Adrenal gland (tissue), 12 donors: ENCODE results near the gene PFDN5. TPM values are rescaled to one million over a fixed set of nuclear protein-coding genes. Genes with fewer than 3 reads are reported as not detected.
A peak's percentile ranks its signal among the peaks of the same experiment; 100 is the strongest.

Experiments used
- DNase-seq, 7 donors: peaks; one replicate each; pipeline ENCODE4 v3.0.0-alpha.2; 2019 to 2020
- H3K27ac ChIP-seq, 5 donors: fragments of 200-600 bp; sonication (generic) in 4 of 5; 1 replicate in 3 of 5; 2 replicates in 2 of 5; pipeline versions ENCODE4 v1.5.1 to v1.8.0; 2016 to 2020; ENCODE audit warnings: mild to moderate bottlenecking in 1 of 5
- H3K27me3 ChIP-seq: fragments of 200-600 bp; 2 replicates; pipeline ENCODE4 v1.8.0; 2021
- H3K36me3 ChIP-seq, 2 donors: fragments of 200-600 bp; replicated peaks in 1 of 2; 1 replicate in 1 of 2; 2 replicates in 1 of 2; pipeline versions ENCODE4 v1.5.1 to v1.8.0; 2018 to 2022
- H3K4me1 ChIP-seq, 2 donors: fragments of 200-600 bp; replicated peaks in 1 of 2; 1 replicate in 1 of 2; 2 replicates in 1 of 2; pipeline versions ENCODE4 v1.5.1 to v1.8.0; 2018 to 2021
- H3K4me3 ChIP-seq, 4 donors: fragments of 200-600 bp; sonication (generic) in 3 of 4; one replicate each; pipeline ENCODE4 v1.5.1; 2016 to 2018
- H3K9me3 ChIP-seq, 3 donors: fragments of 200-600 bp; sonication (generic) in 1 of 3; replicated peaks in 1 of 3; 1 replicate in 2 of 3; 2 replicates in 1 of 3; pipeline versions ENCODE4 v1.5.1 to v1.8.0; 2016 to 2021
- POLR2A ChIP-seq, 2 donors: fragments of 450-650 bp; IDR thresholded peaks; one replicate each; pipeline ENCODE4 v1.6.1; 2017; ENCODE audit warnings: antibody characterized with exemption in 2 of 2, mild to moderate bottlenecking in 2 of 2, moderate library complexity in 1 of 2
- WGBS, 4 donors: extraction: QIAGEN DNeasy Blood & Tissue Kit in 2 of 4; methylation state at CpG; one replicate each; pipeline versions ENCODE4 v1.1.5 to v1.1.7; 2013 to 2017; 5-methylcytosine and 5-hydroxymethylcytosine counted together
- intact Hi-C, 2 donors: fragments of 100-400 bp; cut with DNase I; formaldehyde crosslinking; loops; one replicate each; pipeline versions ENCODE4 v1.14.1 to v1.15.0; 2022 to 2023
- polyA plus RNA-seq, 3 donors: library from polyadenylated mRNA; stranded (reverse); fragments of 200-250 nt in 2 of 3; fragments of 350-450 nt in 1 of 3; fragmentation: Illumina TruSeq in 1 of 3; extraction: RNeasy Lipid Tissue Mini Kit (QIAGEN cat#74804) in 1 of 3; gene quantifications; one replicate each; pipeline ENCODE4 v1.2.3, GENCODE V29; 2013 to 2014
- total RNA-seq, 9 donors: library from RNA; depleted of rRNA in 4 of 9; stranded (reverse); fragments of >200 nt in 4 of 9; fragments of 120-200 nt in 1 of 9; fragmentation: NEBNext Ultra II Directional in 1 of 9; extraction: Animal tissue kit (Norgen Biotek cat#: 25700) in 1 of 9; gene quantifications; one replicate each; pipeline versions ENCODE4 v1.1.0 to v1.2.4, GENCODE V29; 2013 to 2023
- TF ChIP-seq, protein P1 (sequence below), 6 experiments: fragments of 450-650 bp in 4 of 6; fragments of 200-600 bp in 2 of 6; sonication (generic) in 1 of 6; IDR thresholded peaks; 1 replicate in 5 of 6; 2 replicates in 1 of 6; pipeline versions ENCODE4 v1.5.1 to v1.8.0; 2016 to 2021; ENCODE audit warnings: antibody characterized with exemption in 6 of 6, mild to moderate bottlenecking in 2 of 6, moderate library complexity in 1 of 6
- donor health status: healthy with polysubstance abuse.
- donor health status: Bipolar disorder and iron deficiency.
- donor health status: DM: yes; HTN: yes; CAD: no.
- donor health status: DM: no; HTN: no; CAD: no.
- donor health status: DM: no; HTN: no; CAD: no.
- donor health status: DM: yes; HTN: yes; CAD: no.

Gene PFDN5
- total and polyA plus RNA-seq, 12 donors: 501 to 2,052 (median 793) TPM

DNA sequence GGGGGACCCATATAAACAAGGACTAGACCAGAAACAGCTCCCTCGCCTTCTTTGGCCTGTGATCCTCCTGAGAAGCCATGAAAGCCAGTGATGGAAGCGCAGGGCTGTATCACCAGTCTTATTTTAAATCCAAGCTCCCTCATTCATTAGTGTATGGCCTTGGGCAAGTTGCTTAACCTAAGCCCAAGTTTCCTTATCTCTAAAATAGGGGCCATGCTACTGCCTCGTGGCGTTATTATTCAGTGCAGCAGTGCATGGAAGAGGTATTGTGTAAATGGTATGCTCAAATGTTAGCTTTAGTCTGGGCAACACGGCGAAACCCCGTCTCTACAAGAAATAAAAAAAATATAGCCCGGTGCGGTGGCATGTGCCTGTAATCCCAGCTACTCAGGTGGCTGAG is 17.4 kb upstream of the PFDN5 start:
- TF ChIP-seq, protein P1, sequence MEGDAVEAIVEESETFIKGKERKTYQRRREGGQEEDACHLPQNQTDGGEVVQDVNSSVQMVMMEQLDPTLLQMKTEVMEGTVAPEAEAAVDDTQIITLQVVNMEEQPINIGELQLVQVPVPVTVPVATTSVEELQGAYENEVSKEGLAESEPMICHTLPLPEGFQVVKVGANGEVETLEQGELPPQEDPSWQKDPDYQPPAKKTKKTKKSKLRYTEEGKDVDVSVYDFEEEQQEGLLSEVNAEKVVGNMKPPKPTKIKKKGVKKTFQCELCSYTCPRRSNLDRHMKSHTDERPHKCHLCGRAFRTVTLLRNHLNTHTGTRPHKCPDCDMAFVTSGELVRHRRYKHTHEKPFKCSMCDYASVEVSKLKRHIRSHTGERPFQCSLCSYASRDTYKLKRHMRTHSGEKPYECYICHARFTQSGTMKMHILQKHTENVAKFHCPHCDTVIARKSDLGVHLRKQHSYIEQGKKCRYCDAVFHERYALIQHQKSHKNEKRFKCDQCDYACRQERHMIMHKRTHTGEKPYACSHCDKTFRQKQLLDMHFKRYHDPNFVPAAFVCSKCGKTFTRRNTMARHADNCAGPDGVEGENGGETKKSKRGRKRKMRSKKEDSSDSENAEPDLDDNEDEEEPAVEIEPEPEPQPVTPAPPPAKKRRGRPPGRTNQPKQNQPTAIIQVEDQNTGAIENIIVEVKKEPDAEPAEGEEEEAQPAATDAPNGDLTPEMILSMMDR (IDR thresholded peaks at IDR 0.05): no peak
- TF ChIP-seq POLR2A (IDR thresholded peaks at IDR 0.05): no peak
- Histone ChIP-seq H3K4me1 (no peaks in the 10 kb centered on the region), H3K27ac (no peak overlapping the region), H3K36me3 (no peaks in the 10 kb centered on the region), H3K27me3 (no peaks in the 10 kb centered on the region), H3K9me3 (no peaks in the 10 kb centered on the region), H3K4me3 (no peak overlapping the region)
- intact Hi-C loops: no loop called here
- WGBS, 4 donors: 73 to 84% (median 77%) methylated on average over 8 to 9 of the region's 9 CpGs
- DNase-seq: peak in 1 of 7 donors; percentile 61

DNA sequence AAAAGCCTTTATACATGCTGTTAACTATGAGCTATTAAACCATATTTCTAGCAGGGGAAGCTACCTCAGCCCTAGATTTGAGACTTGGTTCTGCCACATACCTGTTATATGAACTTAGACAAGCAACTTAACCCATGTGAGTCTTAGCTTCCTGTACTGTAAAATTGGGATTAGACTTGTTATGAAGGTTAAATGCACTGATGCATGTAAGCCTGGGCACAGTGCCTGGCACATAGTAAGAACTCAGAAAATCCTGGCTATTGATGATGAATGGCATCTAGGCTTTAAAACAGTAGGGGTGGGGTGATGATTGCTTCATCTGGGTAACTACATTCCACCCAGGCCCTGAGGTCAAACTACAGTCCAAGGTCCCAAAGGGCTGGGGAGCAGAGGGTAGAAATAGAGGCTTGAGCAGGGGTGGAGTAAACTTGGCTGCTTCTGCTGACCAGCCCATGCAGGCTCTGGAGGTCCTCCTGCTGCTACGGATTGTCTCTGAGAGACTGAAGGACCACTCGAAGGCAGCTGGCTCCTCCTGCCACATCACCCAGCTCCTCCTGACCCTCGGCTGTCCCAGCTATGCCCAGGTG is 16.0 kb upstream of the PFDN5 start:
- intact Hi-C loops: no loop called here

DNA sequence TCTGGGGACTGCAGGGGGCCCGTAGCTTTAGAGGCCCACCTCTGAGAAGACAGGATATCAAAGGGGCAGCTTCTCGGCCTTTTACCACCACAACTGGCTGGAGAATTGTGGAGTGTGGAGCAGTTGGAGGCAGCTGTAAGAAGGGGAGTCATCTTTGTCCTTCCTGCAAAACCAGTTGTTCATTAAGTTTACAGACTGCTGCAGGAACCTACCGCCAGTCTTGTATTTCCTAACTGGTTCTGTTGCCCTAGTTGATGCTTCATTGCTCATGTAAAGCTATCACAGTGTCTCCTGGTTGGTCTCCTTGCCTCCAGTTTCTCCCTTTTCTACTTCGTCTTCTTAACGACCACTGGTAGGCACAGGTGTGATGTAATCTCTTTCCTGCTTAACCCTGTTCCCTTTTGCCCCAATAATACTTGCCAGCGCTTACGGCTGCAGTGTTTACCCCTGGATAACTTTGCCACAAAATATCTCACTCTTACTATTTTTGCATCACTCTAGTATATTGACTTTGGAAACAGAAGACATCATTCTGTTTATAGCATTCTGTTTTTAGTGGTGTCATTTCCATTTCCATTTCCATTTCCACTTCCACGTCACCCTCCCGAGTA is 15.3 kb upstream of the PFDN5 start:
- Histone ChIP-seq H3K27ac (no peak overlapping the region), H3K4me3 (no peak overlapping the region), H3K4me1 (no peaks in the 10 kb centered on the region), H3K27me3 (no peaks in the 10 kb centered on the region), H3K36me3 (no peaks in the 10 kb centered on the region), H3K9me3 (no peaks in the 10 kb centered on the region)
- WGBS, 4 donors: 91 to 97% (median 93%) methylated on average over 7 to 9 of the region's 9 CpGs
- TF ChIP-seq, protein P1 (IDR thresholded peaks at IDR 0.05): no peak
- no peak for TF ChIP-seq POLR2A (IDR thresholded peaks at IDR 0.05)
- intact Hi-C loops: loop anchor here in 1 of 2 donors (10.0 kb wide), 1 partner anchor 65 kb away; no protein-coding TSS in a partner anchor
- no peak for DNase-seq

More for the DNA sequence above, 16.0 kb upstream of the PFDN5 start:
- no peaks in the 10 kb centered on the region for H3K4me1 ChIP-seq
- no peaks in the 10 kb centered on the region for H3K27me3 ChIP-seq
- no peak for DNase-seq
- no peak overlapping the region for H3K4me3 ChIP-seq
- no peak overlapping the region for H3K27ac ChIP-seq
- no peaks in the 10 kb centered on the region for H3K9me3 ChIP-seq
- TF ChIP-seq POLR2A (IDR thresholded peaks at IDR 0.05): no peak
- TF ChIP-seq, protein P1 (IDR thresholded peaks at IDR 0.05): no peak
- H3K36me3 ChIP-seq: no peaks in the 10 kb centered on the region
- WGBS, 4 donors: 88 to 100% (median 95%) methylated on average over 1 to 3 of the region's 3 CpGs

DNA sequence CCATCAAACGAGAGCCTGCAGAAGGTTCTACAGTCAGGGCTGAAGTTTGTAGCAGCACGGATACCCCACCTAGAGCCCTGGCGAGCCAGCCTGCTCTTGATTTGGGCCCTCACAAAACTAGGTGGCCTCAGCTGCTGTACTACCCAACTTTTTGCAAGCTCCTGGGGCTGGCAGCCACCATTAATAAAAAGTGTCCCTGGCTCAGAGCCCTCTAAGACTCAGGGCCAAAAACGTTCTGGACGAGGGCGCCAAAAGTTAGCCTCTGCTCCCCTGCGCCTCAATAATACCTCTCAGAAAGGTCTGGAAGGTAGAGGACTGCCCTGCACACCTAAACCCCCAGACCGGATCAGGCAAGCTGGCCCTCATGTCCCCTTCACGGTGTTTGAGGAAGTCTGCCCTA is 8.9 kb upstream of the PFDN5 start:
- intact Hi-C loops: loop anchor here (5.0 to 10.0 kb wide), 2 partner anchors 72 to 74 kb away; no protein-coding TSS in a partner anchor
- Histone ChIP-seq H3K9me3 (no peaks in the 10 kb centered on the region), H3K27me3 (no peaks in the 10 kb centered on the region), H3K36me3 (no peaks in the 10 kb centered on the region), H3K4me3 (no peak overlapping the region), H3K27ac (no peak overlapping the region), H3K4me1 (no peaks in the 10 kb centered on the region)
- TF ChIP-seq POLR2A (IDR thresholded peaks at IDR 0.05): no peak
- WGBS, 4 donors: 86 to 95% (median 91%) methylated on average over 6 to 9 of the region's 9 CpGs
- no peak for DNase-seq
